Adrenal gland (tissue), 5 donors: Measurements from ENCODE around the gene HOTAIR.

Experiments used
- POLR2A ChIP-seq, 2 donors: fragments of 450-650 bp; IDR thresholded peaks; one replicate each; pipeline ENCODE4 v1.6.1; 2017; ENCODE audit warnings: antibody characterized with exemption in 2 of 2, mild to moderate bottlenecking in 2 of 2, moderate library complexity in 1 of 2
- TF ChIP-seq, protein P1 (sequence below), 6 experiments: fragments of 450-650 bp in 4 of 6; fragments of 200-600 bp in 2 of 6; sonication (generic) in 1 of 6; IDR thresholded peaks; 1 replicate in 5 of 6; 2 replicates in 1 of 6; pipeline versions ENCODE4 v1.5.1 to v1.8.0; 2016 to 2021; ENCODE audit warnings: antibody characterized with exemption in 6 of 6, mild to moderate bottlenecking in 2 of 6, moderate library complexity in 1 of 6
- donor health status: DM: no; HTN: no; CAD: no.

DNA sequence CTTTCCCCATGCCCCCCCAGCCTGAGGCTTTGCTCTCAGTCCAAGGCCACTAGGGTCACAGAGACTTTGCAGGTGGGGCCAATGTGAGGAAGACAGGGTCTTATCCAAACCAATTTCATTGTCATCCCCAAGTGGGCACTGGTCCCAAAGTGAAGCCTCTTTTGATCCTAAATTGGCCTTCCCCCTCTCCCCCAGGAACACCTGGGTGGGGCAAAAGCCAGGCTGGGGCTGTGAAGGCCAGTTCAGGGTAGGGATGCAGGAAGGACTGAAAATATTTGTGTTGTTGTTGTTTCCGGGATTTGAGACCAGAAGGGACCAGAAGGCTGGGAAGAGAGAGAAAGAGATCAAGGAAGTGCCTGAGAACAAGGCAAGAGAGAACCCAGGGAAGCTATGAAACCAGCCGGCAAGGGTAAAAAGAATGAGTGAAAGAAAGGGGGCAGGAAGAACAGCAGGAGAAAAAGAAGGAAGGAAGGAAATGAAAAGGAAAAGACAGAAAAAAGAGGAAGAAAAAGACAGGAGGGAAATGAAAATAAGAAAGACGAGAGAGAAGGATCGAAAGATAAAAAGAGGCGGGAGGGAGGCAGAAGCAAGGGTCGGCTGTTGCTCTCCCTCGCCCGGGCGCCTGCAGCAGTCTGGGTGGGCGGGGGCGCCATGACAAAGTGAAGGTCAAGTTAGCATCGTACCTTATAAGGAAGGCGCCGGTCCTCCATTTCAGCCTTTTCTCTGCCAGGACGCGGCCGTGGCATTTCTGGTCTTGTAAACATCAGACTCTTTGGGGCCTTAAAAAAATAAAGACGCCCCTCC is 9.3 kb downstream of the HOTAIR start:
- TF ChIP-seq, protein P1, sequence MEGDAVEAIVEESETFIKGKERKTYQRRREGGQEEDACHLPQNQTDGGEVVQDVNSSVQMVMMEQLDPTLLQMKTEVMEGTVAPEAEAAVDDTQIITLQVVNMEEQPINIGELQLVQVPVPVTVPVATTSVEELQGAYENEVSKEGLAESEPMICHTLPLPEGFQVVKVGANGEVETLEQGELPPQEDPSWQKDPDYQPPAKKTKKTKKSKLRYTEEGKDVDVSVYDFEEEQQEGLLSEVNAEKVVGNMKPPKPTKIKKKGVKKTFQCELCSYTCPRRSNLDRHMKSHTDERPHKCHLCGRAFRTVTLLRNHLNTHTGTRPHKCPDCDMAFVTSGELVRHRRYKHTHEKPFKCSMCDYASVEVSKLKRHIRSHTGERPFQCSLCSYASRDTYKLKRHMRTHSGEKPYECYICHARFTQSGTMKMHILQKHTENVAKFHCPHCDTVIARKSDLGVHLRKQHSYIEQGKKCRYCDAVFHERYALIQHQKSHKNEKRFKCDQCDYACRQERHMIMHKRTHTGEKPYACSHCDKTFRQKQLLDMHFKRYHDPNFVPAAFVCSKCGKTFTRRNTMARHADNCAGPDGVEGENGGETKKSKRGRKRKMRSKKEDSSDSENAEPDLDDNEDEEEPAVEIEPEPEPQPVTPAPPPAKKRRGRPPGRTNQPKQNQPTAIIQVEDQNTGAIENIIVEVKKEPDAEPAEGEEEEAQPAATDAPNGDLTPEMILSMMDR (IDR thresholded peaks at IDR 0.05): no peak
- TF ChIP-seq POLR2A (IDR thresholded peaks at IDR 0.05): no peak
